Measurements from ENCODE around the gene BTBD19. TPM values are rescaled to one million over a fixed set of nuclear protein-coding genes. Genes with fewer than 3 reads are reported as not detected.

Gene BTBD19
- total and polyA plus RNA-seq, 9 of the 15 experiments (the other 6 are each of a cell fraction or from before 2014, with no cell fraction given), result 0.22 to 2.0 (median 0.95) TPM

GRCh38 chr1:44784094-44785028 lies 24.0 kb upstream of the BTBD19 start:
- FAIRE-seq (no peak), ATAC-seq (no peak), DNase-seq (ENCODE audit: extremely low read depth in 1 of 4, low spot score in 3 of 4) (no peak)
- no TSS peak for BruUV-seq (replicated peaks)
- intact Hi-C loops (cut with micrococcal nuclease) (no loop called here), in situ Hi-C loops (cut with MboI) (no loop called here)
- Histone ChIP-seq H3K4me3 (no peak overlapping the region), H3K9me3 (replicated peaks; ENCODE audit: control insufficient read depth, insufficient read depth, low read depth, low read length) (no peaks in the 10 kb centered on the region), H4K20me1 (replicated peaks; ENCODE audit: control insufficient read depth, insufficient read depth, low read length) (no peaks in the 10 kb centered on the region), H3K27me3 (ENCODE audit: control insufficient read depth in 2 of 2, insufficient read depth in 2 of 2, low read length in 2 of 2) (no peaks in the 10 kb centered on the region), H2AFZ (ENCODE audit: low read depth, low read length) (no peak overlapping the region), H3K9me1 (ENCODE audit: control insufficient read depth, insufficient read depth, low read length) (no peaks in the 10 kb centered on the region), H3K4me1 (replicated peaks in 1 of 2; ENCODE audit: control insufficient read depth in 2 of 2, insufficient read depth in 2 of 2, low read length in 2 of 2) (peaks cover 0 to 17% of the 10 kb centered on the region in 2 experiments; a peak in 4 of 5 replicates), H3K36me3 (ENCODE audit: control insufficient read depth, insufficient read depth, low read length) (peaks cover 23% of the 10 kb centered on the region), H3K27ac (ENCODE audit: extremely low read depth, low read depth, low read length) (no peak overlapping the region), H3K4me2 (ENCODE audit: insufficient read depth, low read length) (no peak overlapping the region), H3K9ac (ENCODE audit: insufficient read depth in 1 of 2, low read depth in 2 of 2, low read length in 2 of 2) (peak overlapping the region in 1 of 2 experiments; percentile 66; a peak in 2 of 4 replicates), H3K79me2 (ENCODE audit: control insufficient read depth, insufficient read depth, low read length) (no peaks in the 10 kb centered on the region)
- ChIA-PET CTCF (ENCODE audit: low intra/inter-chr PET ratio) (no interaction called here), POLR2A (interaction anchor here (1.3 to 12.0 kb wide), 6 partner anchors 4 to 63 kb away, joined by 4 to 253 read pairs (median 57); partner anchors contain the start of genes BEST4, BTBD19, PLK3 and RPS8)
- 71% methylated on average over 38 of the region's 71 CpGs for WGBS (ENCODE audit: insufficient coverage, low coverage, missing lambda C conversion rate)
- TF ChIP-seq CTCF (IDR thresholded peaks at IDR 0.05 in 2 of 3, conservative IDR thresholded peaks at IDR 0.05 in 1 of 3; ENCODE audit: insufficient read depth in 2 of 3, low read depth in 1 of 3, low read length in 3 of 3) (0 out of 6 replicates have a peak, but pooled peaks of 2 of the 3 experiments have one; percentile 1 to 21), ZNF253 (CRISPR knock-in tag; conservative IDR thresholded peaks at IDR 0.05) (no peak), POLR2G (IDR thresholded peaks at IDR 0.05; ENCODE audit: low read depth, low read length) (peak; percentile 35; the same call in 1 of the 2 replicates)

Data from K562 (cell line).